HG03575 (cell line): ENCODE measurements around the gene PHLPP1.

Experiments
- ATAC-seq: cut with Tn5 transposase; IDR thresholded peaks from one replicate; pipeline ENCODE4 v1.9.1; 2021; ENCODE audit not compliant: unreplicated experiment, insufficient number of reproducible peaks, low FRiP score; ENCODE audit errors: extremely low read depth

The PHLPP1 gene

GRCh38 chr18:62863579-62864001 lies 148.2 kb downstream of the PHLPP1 start:
- ATAC-seq = no peak

DNA sequence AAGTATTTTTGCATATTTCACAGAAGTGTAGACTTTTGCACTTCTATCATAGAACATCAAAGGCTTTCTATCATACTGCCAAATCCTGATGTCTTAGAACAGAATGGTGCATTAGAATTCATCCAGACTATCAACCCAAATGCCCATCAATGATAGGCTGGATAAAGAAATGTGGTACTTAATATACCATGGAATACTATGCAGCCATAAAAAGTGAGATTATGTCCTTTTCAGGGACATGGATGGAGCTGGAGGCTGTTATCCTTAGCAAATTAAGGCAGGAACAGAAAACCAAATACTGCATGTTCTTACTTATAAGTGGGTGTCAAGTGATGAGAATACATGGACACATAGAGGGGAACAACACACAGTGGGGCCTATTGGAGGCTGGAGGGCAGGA lies 150.2 kb downstream of the PHLPP1 start:
- no peak for ATAC-seq

DNA sequence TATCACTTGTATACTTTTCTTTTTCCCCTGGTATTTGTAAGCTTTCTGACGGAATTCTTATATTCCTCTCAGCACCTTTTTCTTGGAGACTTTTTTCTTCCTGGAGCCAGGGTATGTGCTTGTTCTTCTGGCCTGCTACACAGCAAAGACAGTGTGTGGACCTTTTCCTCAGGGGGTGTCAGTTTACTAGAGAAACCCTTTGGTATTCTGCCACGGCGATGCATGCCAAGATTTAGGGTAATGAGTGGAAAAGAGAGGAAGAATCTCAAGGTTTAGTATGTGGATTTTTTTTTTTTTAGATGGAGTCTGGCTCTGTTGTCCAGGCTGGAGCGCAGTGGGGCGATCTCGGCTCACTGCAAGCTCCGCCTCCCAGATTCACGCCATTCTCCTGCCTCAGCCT lies 152.2 kb downstream of the PHLPP1 start:
- ATAC-seq = no peak

DNA sequence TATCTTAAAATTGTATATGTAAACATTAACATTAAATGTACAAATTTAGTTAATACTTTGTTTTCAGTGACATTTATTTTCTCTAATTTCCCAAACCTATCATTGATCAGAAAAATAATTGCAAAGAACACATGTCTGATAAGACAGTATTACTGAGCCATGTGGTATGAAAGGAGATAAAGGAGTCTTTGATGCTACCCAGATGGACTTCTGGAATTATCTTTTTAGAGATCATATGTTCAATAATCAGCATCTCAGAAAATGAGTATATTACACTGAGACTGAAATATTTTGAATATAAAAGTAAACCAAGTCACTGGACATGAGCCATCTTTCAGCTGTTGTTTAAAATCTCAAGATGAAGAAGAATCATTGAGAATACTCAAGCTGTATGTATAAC lies 153.3 kb downstream of the PHLPP1 start:
- no peak for ATAC-seq

DNA sequence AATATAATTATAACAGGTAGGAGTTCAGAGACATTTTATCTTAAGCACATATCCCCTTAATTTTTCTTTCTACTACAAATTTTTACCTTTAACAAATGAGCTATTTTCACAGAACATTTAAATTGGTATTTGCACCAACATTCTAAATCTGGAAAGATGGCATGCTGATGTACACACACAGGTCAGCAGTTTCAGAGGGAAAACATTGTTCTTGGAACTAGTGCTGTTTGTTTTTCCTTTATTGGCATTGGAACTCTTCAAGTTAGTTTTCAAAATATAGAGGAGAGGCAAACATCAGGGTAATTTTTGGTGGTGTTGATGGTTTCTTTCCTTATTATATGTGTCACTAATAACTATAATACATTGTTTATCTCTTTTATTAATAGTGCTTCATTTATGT lies 155.3 kb downstream of the PHLPP1 start:
- no peak for ATAC-seq

- no peak for ATAC-seq
These were observed 160.0 kb downstream of the PHLPP1 start for GRCh38 chr18:62875323-62875722.

GRCh38 chr18:62876111-62876510 lies 160.8 kb downstream of the PHLPP1 start:
- no peak for ATAC-seq

GRCh38 chr18:62876828-62877227 lies 161.5 kb downstream of the PHLPP1 start:
- no peak for ATAC-seq

- ATAC-seq = no peak
These were observed 162.3 kb downstream of the PHLPP1 start for GRCh38 chr18:62877411-62878221.

- ATAC-seq = no peak
These were observed 163.0 kb downstream of the PHLPP1 start for GRCh38 chr18:62878305-62878704.

- ATAC-seq = no peak
These were observed 164.7 kb downstream of the PHLPP1 start for GRCh38 chr18:62880034-62880433.

DNA sequence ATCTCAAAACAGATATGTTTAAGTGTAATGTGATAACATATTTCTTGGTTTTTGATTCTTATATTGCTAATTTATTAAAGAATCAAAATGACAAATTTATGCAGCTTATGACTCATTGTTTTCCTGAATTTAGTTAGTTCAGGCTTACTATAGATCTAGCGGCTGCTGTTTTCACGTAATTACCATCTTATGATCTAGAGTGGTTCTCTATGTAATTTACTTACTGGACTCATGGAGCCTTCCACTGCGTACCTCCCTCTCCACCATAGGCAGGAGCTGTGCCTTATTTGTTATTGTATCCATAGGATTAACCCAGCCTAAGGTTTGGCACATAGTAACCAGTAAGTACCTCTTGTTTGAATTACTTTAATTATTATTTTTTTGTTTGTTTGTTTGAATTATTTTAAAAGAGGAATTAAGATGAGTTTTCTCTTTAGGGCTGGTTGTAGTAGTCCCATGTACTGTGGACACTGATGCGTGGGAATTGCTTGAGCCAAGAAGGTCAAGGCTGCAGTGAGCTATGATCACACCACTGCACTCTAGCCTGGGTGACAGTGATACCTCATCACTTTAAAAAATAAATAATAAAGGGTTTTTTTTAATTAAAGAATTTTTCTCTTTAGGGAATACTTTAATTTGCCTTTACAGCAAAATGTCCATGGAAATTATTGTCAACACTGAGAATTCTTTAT lies 165.5 kb downstream of the PHLPP1 start:
- no peak for ATAC-seq

DNA sequence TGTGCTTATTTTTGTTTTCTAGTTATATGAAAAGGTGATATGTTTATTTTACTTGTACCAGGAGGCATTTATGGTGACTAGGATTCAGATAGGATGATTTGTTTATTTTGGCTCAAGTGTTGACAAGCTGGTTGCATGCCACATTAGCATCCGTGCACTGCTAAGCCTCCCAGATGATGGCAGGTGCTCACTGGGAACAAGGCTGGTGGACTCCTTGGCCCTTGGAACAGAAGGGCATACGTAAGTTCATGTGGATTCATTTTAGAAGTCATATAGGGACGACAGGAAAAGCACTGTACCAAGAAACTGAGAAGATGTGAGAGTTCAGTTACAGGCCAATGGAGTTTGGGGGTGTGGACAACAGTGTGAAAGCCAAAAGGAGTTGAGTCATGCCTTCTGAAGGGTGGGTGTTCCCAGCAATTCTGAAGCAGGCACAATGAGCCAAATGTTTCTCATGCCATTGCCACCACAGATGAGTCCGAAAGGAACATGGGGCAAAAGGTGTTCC lies 166.2 kb downstream of the PHLPP1 start:
- ATAC-seq = no peak

DNA sequence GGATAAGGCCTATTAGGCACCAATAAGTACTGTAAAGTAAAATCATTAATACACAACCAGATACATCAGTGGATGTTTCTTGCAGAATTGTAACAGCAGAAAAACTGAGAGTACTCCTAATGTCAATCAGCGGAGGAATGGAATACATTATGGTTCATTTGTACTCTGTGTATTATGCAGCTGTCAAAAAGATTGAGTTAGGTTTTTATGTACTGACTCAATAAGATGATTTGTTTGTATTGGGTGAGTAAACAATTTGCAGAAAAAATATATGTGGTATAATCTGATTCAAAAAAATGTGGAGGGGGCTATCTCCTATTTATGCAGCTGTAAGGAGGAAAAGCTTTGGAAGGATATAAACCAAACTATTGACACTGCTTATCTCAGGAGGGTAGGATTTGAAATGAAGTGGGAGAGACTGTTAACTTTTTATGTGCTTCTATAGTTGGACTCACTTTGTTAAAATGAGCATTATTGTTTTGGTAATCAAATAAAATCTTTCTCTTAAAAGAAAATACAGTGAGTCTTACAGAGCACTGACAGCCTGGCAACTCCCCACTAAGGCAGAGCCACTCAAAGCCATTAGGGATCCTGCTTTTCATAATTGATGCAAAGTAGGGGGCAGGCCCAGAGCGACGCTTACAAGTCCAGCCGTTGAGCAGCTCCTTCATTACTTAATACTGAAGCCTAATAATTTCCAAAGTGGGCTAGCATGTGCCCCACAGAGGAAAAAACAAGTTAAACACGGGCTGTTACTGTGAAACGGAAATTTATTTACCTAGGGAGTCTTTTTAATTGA lies 168.8 kb downstream of the PHLPP1 start:
- ATAC-seq = no peak

DNA sequence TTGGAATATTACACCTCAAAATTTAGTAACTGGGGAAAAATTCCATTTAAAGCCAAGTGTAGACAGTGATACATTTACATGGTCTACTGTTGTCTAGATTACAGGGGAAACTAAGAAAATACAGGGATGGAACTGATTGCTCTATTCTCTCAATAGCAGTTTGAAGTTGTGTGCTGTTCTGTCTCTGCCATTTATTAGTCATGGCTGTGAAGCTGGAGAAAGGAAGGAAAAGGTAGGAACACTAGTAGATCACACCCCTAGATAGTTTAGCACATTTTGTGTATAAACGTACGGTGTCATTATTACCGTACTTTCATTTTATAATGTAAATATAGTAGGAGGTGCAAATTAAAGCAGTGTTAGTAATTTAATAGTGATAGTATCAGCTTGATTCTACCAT lies 170.5 kb downstream of the PHLPP1 start:
- ATAC-seq = no peak

DNA sequence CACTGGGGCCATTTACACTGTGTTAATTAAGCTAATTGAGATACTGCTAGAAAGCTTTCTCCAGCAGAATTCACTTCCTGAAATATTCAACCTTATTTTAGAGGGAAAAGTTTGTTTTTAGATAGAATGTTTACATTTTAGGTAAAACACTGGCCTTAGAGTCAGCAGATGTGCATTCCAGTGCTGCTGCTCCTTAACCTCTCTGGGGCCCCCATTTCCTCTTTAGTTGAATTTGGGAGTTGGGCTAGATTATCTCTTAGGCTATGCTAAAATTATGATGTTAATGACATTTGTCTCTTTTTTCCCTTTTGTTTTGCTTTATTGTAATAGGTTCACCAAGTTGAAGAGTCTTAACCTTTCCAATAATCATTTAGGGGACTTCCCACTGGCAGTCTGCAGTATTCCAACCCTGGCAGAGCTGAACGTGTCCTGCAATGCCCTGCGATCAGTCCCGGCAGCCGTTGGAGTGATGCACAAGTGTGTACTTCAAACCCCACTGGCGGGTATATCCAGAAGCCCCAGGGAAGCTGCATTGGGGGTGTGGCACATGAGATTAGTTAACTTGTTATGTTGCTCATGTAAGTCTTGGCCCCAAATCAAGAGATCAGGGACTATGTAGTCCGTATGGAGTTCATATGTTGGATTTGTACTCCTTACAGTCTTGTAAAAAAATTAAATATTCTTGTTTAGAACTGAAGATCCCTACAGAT lies 179.5 kb downstream of the PHLPP1 start:
- no peak for ATAC-seq

GRCh38 chr18:62897153-62897552 lies 181.8 kb downstream of the PHLPP1 start:
- ATAC-seq = no peak

GRCh38 chr18:62898359-62898758 lies 183.0 kb downstream of the PHLPP1 start:
- ATAC-seq = no peak

GRCh38 chr18:62899534-62899933 lies 184.2 kb downstream of the PHLPP1 start:
- ATAC-seq = no peak
